Measurements from ENCODE around the gene FOXA1. TPM values are rescaled to one million over a fixed set of nuclear protein-coding genes. Genes with fewer than 3 reads are reported as not detected.

FOXA1 gene
- total and polyA plus RNA-seq, 2 of the 8 experiments (the other 6 are each of a cell fraction or from before 2014, with no cell fraction given) = 0.08 to 0.20 TPM

- Histone ChIP-seq H3K79me2 (ENCODE audit: control insufficient read depth in 1 of 2, insufficient read depth in 2 of 2, low read length in 2 of 2) (no peaks in the 10 kb centered on the region), H3K79me1 (ENCODE audit: low read depth, low read length) (no peaks in the 10 kb centered on the region), H2BK120ac (replicated peaks; ENCODE audit: low read depth, low read length) (no peak overlapping the region), H3K27me3 (replicated peaks in 1 of 4; ENCODE audit: control insufficient read depth in 3 of 4, extremely low read depth in 1 of 4, insufficient read depth in 3 of 4, low read length in 3 of 4) (no peaks in the 10 kb centered on the region), H3K23ac (ENCODE audit: insufficient read length) (no peak overlapping the region), H2BK20ac (ENCODE audit: low read length) (no peak overlapping the region), H4K91ac (replicated peaks; ENCODE audit: insufficient read length, low read length) (no peak overlapping the region), H4K8ac (ENCODE audit: extremely low read depth, insufficient read depth, low read length) (no peak overlapping the region), H2BK12ac (ENCODE audit: low read depth, low read length) (no peak overlapping the region), H3K27ac (ENCODE audit: low read depth, low read length) (no peak overlapping the region), H4K20me1 (replicated peaks in 1 of 2; ENCODE audit: control insufficient read depth in 1 of 2, insufficient read depth in 2 of 2, low read length in 2 of 2) (no peaks in the 10 kb centered on the region), H2AFZ (ENCODE audit: low read length) (no peak overlapping the region), H2BK5ac (ENCODE audit: low read depth, low read length) (no peak overlapping the region), H3K56ac (replicated peaks; ENCODE audit: insufficient read length, low read depth, low read length) (no peak overlapping the region), H3K4ac (replicated peaks; ENCODE audit: insufficient read length, low read depth, low read length) (no peak overlapping the region), H3K4me3 (ENCODE audit: extremely low read depth in 1 of 4, insufficient read depth in 2 of 4, low read depth in 3 of 4, low read length in 4 of 4) (no peak overlapping the region), H3K23me2 (ENCODE audit: low read depth, low read length) (no peaks in the 10 kb centered on the region), H3K4me1 (replicated peaks in 1 of 4; ENCODE audit: control insufficient read depth in 3 of 4, insufficient read depth in 4 of 4, low read length in 3 of 4) (no peaks in the 10 kb centered on the region), H3K9ac (replicated peaks in 1 of 4; ENCODE audit: extremely low read depth in 1 of 4, low read depth in 3 of 4, low read length in 3 of 4) (no peak overlapping the region), H3K18ac (ENCODE audit: extremely low read depth, low read length) (no peak overlapping the region), H2AK5ac (ENCODE audit: low read depth, low read length) (no peak overlapping the region), H4K5ac (ENCODE audit: insufficient read length, low read depth, low read length) (no peak overlapping the region), H3K36me3 (ENCODE audit: control insufficient read depth in 2 of 4, insufficient read depth in 4 of 4, low read length in 3 of 4) (no peaks in the 10 kb centered on the region), H3K4me2 (ENCODE audit: insufficient read depth in 1 of 2, low read depth in 2 of 2, low read length in 2 of 2) (no peak overlapping the region), H2BK15ac (ENCODE audit: low read length) (no peak overlapping the region), H3K14ac (ENCODE audit: insufficient read length) (no peak overlapping the region), H3K9me3 (ENCODE audit: insufficient read depth in 2 of 2, low read depth in 1 of 2, low read length in 1 of 2) (no peaks in the 10 kb centered on the region)
- WGBS, 2 experiments (ENCODE audit: extremely low coverage in 1 of 2, insufficient coverage in 1 of 2, insufficient read length in 1 of 2, insufficient replicate concordance in 2 of 2, low coverage in 1 of 2, low lambda C conversion rate in 2 of 2, missing lambda C conversion rate in 1 of 2) = 83% methylated on average over 2 of the region's 2 CpGs; no CpG with 5 or more reads in 1 of the 2 experiments
- POLR2A ChIA-PET (ENCODE audit: partially characterized antibody) = no interaction called here
- CTCF ChIA-PET (ENCODE audit: partially characterized antibody) = interaction anchor here (1.1 kb wide), 1 partner anchor 12 kb away, joined by 4 read pairs; no protein-coding TSS in a partner anchor
- no peak for DNase-seq (ENCODE audit: low read depth in 1 of 2, low spot score in 2 of 2)
- no peak for TF ChIP-seq CHD2 (IDR thresholded peaks at IDR 0.05; ENCODE audit: low read length)
- FAIRE-seq = no peak
Measured at GRCh38 chr14:37638599-37638998, 43.5 kb upstream of the FOXA1 start.
